ENCODE data around the gene NKX2-8. TPM values are rescaled to one million over a fixed set of nuclear protein-coding genes. Genes with fewer than 3 reads are reported as not detected.

NKX2-8 gene
- polyA plus RNA-seq (ENCODE audit: low read depth in 6 of 6), result not detected

- peaks cover 43 to 80% (median 58%) of the 10 kb centered on the region in 3 donors for H3K27me3 Mint-ChIP-seq
- H3K27ac Mint-ChIP-seq, result no peak within 1 kb of the TSS
- no peaks in the 10 kb centered on the region for H3K36me3 Mint-ChIP-seq
- DNase-seq (no peak), ATAC-seq (ENCODE audit: low read depth in 2 of 2) (no peak)
- H3K9me3 Mint-ChIP-seq, result peaks cover 0 to 6% (median 0%) of the 10 kb centered on the region in 7 donors
- H3K4me1 Mint-ChIP-seq, result no peaks in the 10 kb centered on the region
- H3K4me3 Mint-ChIP-seq, result peak within 1 kb of the TSS in 3 of 8 donors; percentile 9 to 70 (median 39)
Observed at GRCh38 chr14:36582011-36582873, at the start of gene NKX2-8. NKX2-8 (minus strand) TSS chr14:36582614; CDS start chr14:36582389, 225 bp downstream.

GRCh38 chr14:36627981-36628380 lies 45.6 kb upstream of the NKX2-8 start:
- no peaks in the 10 kb centered on the region for H3K36me3 Mint-ChIP-seq
- H3K27ac Mint-ChIP-seq, result no peak overlapping the region
- H3K27me3 Mint-ChIP-seq, result peaks cover 24 to 31% (median 24%) of the 10 kb centered on the region in 3 donors
- no peak for DNase-seq
- H3K4me3 Mint-ChIP-seq, result no peak overlapping the region
- ATAC-seq (ENCODE audit: low read depth in 2 of 2), result no peak
- peaks cover 4 to 13% (median 5%) of the 10 kb centered on the region in 7 donors for H3K9me3 Mint-ChIP-seq
- H3K4me1 Mint-ChIP-seq, result no peaks in the 10 kb centered on the region

- Mint-ChIP-seq H3K36me3 (no peaks in the 10 kb centered on the region), H3K4me1 (no peaks in the 10 kb centered on the region), H3K27ac (no peak overlapping the region), H3K9me3 (peaks cover 4 to 17% (median 8%) of the 10 kb centered on the region in 7 donors), H3K27me3 (peaks cover 18 to 31% (median 24%) of the 10 kb centered on the region in 3 donors), H3K4me3 (no peak overlapping the region)
- DNase-seq (no peak), ATAC-seq (ENCODE audit: low read depth in 2 of 2) (no peak)
Observed at GRCh38 chr14:36626151-36626550, 43.7 kb upstream of the NKX2-8 start.

GRCh38 chr14:36625436-36625835 lies 43.0 kb upstream of the NKX2-8 start:
- H3K4me3 Mint-ChIP-seq, result no peak overlapping the region
- ATAC-seq (ENCODE audit: low read depth in 2 of 2), result no peak

GRCh38 chr14:36625014-36625413 lies 42.6 kb upstream of the NKX2-8 start:
- Mint-ChIP-seq H3K36me3 (no peaks in the 10 kb centered on the region), H3K4me1 (no peaks in the 10 kb centered on the region), H3K4me3 (no peak overlapping the region), H3K27ac (no peak overlapping the region), H3K27me3 (peaks cover 18 to 31% (median 24%) of the 10 kb centered on the region in 3 donors), H3K9me3 (peaks cover 6 to 27% (median 10%) of the 10 kb centered on the region in 7 donors)
- no peak for DNase-seq
- ATAC-seq (ENCODE audit: low read depth in 2 of 2), result no peak

More at GRCh38 chr14:36625436-36625835, 43.0 kb upstream of the NKX2-8 start:
- peaks cover 4 to 23% (median 10%) of the 10 kb centered on the region in 7 donors for H3K9me3 Mint-ChIP-seq
- no peaks in the 10 kb centered on the region for H3K36me3 Mint-ChIP-seq
- H3K4me1 Mint-ChIP-seq, result no peaks in the 10 kb centered on the region
- no peak for DNase-seq
- peaks cover 18 to 31% (median 24%) of the 10 kb centered on the region in 3 donors for H3K27me3 Mint-ChIP-seq
- peak overlapping the region in 2 of 6 donors; percentile 7 to 41 for H3K27ac Mint-ChIP-seq

GRCh38 chr14:36619853-36620252 lies 37.4 kb upstream of the NKX2-8 start:
- Mint-ChIP-seq H3K27ac (no peak overlapping the region), H3K27me3 (no peaks in the 10 kb centered on the region), H3K4me3 (no peak overlapping the region), H3K4me1 (no peaks in the 10 kb centered on the region), H3K9me3 (peaks cover 3 to 30% (median 13%) of the 10 kb centered on the region in 7 donors), H3K36me3 (no peaks in the 10 kb centered on the region)
- ATAC-seq (ENCODE audit: low read depth in 2 of 2) (no peak), DNase-seq (no peak)

- H3K36me3 Mint-ChIP-seq, result no peaks in the 10 kb centered on the region
- H3K27ac Mint-ChIP-seq, result no peak overlapping the region
- H3K4me3 Mint-ChIP-seq, result no peak overlapping the region
- H3K9me3 Mint-ChIP-seq, result peaks cover 3 to 30% (median 10%) of the 10 kb centered on the region in 7 donors
- H3K4me1 Mint-ChIP-seq, result no peaks in the 10 kb centered on the region
- no peaks in the 10 kb centered on the region for H3K27me3 Mint-ChIP-seq
- no peak for ATAC-seq (ENCODE audit: low read depth in 2 of 2)
- DNase-seq, result no peak
Observed at GRCh38 chr14:36619131-36619530, 36.7 kb upstream of the NKX2-8 start.

GRCh38 chr14:36618641-36619040 lies 36.2 kb upstream of the NKX2-8 start:
- no peaks in the 10 kb centered on the region for H3K36me3 Mint-ChIP-seq
- no peak overlapping the region for H3K4me3 Mint-ChIP-seq

GRCh38 chr14:36617824-36618223 lies 35.4 kb upstream of the NKX2-8 start:
- ATAC-seq (ENCODE audit: low read depth in 2 of 2) (no peak), DNase-seq (no peak)
- peaks cover 0 to 6% (median 0%) of the 10 kb centered on the region in 3 donors for H3K27me3 Mint-ChIP-seq
- no peak overlapping the region for H3K27ac Mint-ChIP-seq
- H3K4me1 Mint-ChIP-seq, result no peaks in the 10 kb centered on the region
- peaks cover 3 to 24% (median 8%) of the 10 kb centered on the region in 7 donors for H3K9me3 Mint-ChIP-seq
- H3K36me3 Mint-ChIP-seq, result no peaks in the 10 kb centered on the region
- H3K4me3 Mint-ChIP-seq, result no peak overlapping the region

More at GRCh38 chr14:36618641-36619040, 36.2 kb upstream of the NKX2-8 start:
- DNase-seq (no peak), ATAC-seq (ENCODE audit: low read depth in 2 of 2) (no peak)
- Mint-ChIP-seq H3K9me3 (peaks cover 3 to 30% (median 8%) of the 10 kb centered on the region in 7 donors), H3K4me1 (no peaks in the 10 kb centered on the region), H3K27ac (no peak overlapping the region), H3K27me3 (no peaks in the 10 kb centered on the region)

- H3K4me3 Mint-ChIP-seq, result no peak overlapping the region
- H3K4me1 Mint-ChIP-seq, result no peaks in the 10 kb centered on the region
- ATAC-seq (ENCODE audit: low read depth in 2 of 2), result no peak
- peaks cover 2 to 10% (median 6%) of the 10 kb centered on the region in 3 donors for H3K27me3 Mint-ChIP-seq
- H3K9me3 Mint-ChIP-seq, result peaks cover 0 to 11% (median under 1%) of the 10 kb centered on the region in 7 donors
- no peaks in the 10 kb centered on the region for H3K36me3 Mint-ChIP-seq
- DNase-seq, result no peak
- no peak overlapping the region for H3K27ac Mint-ChIP-seq
Observed at GRCh38 chr14:36605506-36605857, 23.1 kb upstream of the NKX2-8 start.

GRCh38 chr14:36604757-36605505 lies 22.5 kb upstream of the NKX2-8 start:
- Mint-ChIP-seq H3K4me3 (no peak overlapping the region), H3K36me3 (no peaks in the 10 kb centered on the region), H3K4me1 (no peaks in the 10 kb centered on the region), H3K27ac (no peak overlapping the region), H3K27me3 (peaks cover 7 to 15% (median 10%) of the 10 kb centered on the region in 3 donors), H3K9me3 (peaks cover 0 to 11% (median 0%) of the 10 kb centered on the region in 7 donors)
- DNase-seq (no peak), ATAC-seq (ENCODE audit: low read depth in 2 of 2) (no peak)

GRCh38 chr14:36600431-36600830 lies 18.0 kb upstream of the NKX2-8 start:
- H3K27me3 Mint-ChIP-seq, result peaks cover 10 to 20% (median 16%) of the 10 kb centered on the region in 3 donors
- H3K9me3 Mint-ChIP-seq, result peaks cover 0 to 6% (median 2%) of the 10 kb centered on the region in 7 donors
- no peak for ATAC-seq (ENCODE audit: low read depth in 2 of 2)
- H3K27ac Mint-ChIP-seq, result no peak overlapping the region
- H3K4me1 Mint-ChIP-seq, result no peaks in the 10 kb centered on the region
- peak overlapping the region in 1 of 8 donors; percentile 24 for H3K4me3 Mint-ChIP-seq
- no peaks in the 10 kb centered on the region for H3K36me3 Mint-ChIP-seq
- no peak for DNase-seq

GRCh38 chr14:36591482-36591881 lies 9.1 kb upstream of the NKX2-8 start:
- H3K27me3 Mint-ChIP-seq, result peaks cover 41 to 53% (median 50%) of the 10 kb centered on the region in 3 donors
- ATAC-seq (ENCODE audit: low read depth in 2 of 2) (no peak), DNase-seq (no peak)
- peaks cover 0 to 4% (median 0%) of the 10 kb centered on the region in 7 donors for H3K9me3 Mint-ChIP-seq
- H3K4me1 Mint-ChIP-seq, result no peaks in the 10 kb centered on the region
- no peaks in the 10 kb centered on the region for H3K36me3 Mint-ChIP-seq
- no peak overlapping the region for H3K4me3 Mint-ChIP-seq
- H3K27ac Mint-ChIP-seq, result no peak overlapping the region

All from naive B cell (primary cell).